Natural killer cell treated with Interleukin-12 subunit alpha and Interleukin-12 subunit beta and Interleukin-15 and Interleukin-18, amount 100 ng/mL, for 72 hours (primary cell): Measurements from ENCODE around the gene MEF2C. TPM values are rescaled to one million over a fixed set of nuclear protein-coding genes. Genes with fewer than 3 reads are reported as not detected.
A peak's percentile ranks its signal among the peaks of the same experiment; 100 is the strongest.

Experiments
- ATAC-seq, 2 donors: fragments of 150-1000 bp; cut with Tn5 transposase in 1 of 2; sonication (Bioruptor Pico), chemical (Tn5 transposase) in 1 of 2; 2 replicates each; pipeline ENCODE4 v1.10.0; 2021
- DNase-seq: peaks from one replicate; pipeline ENCODE4 v3.0.0; 2022; ENCODE audit warnings: low spot score
- H3K27ac Mint-ChIP-seq, 2 donors: 1 replicate in 1 of 2; 2 replicates in 1 of 2; pipeline ENCODE4 v1.8.0; 2022; ENCODE audit warnings: mixed read lengths in 2 of 2, mild to moderate bottlenecking in 1 of 2, moderate library complexity in 1 of 2
- H3K27me3 Mint-ChIP-seq, 2 donors: 1 replicate in 1 of 2; 2 replicates in 1 of 2; pipeline ENCODE4 v1.8.0; 2022; ENCODE audit warnings: mixed read lengths in 2 of 2
- H3K36me3 Mint-ChIP-seq: one replicate; pipeline ENCODE4 v1.8.0; 2022; ENCODE audit warnings: mixed read lengths
- H3K4me1 Mint-ChIP-seq, 2 donors: 1 replicate in 1 of 2; 2 replicates in 1 of 2; pipeline ENCODE4 v1.8.0; 2022; ENCODE audit warnings: low read depth in 2 of 2, mixed read lengths in 2 of 2, mild to moderate bottlenecking in 1 of 2
- H3K4me3 Mint-ChIP-seq: one replicate; pipeline ENCODE4 v1.8.0; 2022; ENCODE audit warnings: mixed read lengths
- H3K9me3 Mint-ChIP-seq: 2 replicates; pipeline ENCODE4 v1.8.0; 2022; ENCODE audit warnings: mixed read lengths
- total RNA-seq, 2 donors: library from RNA; stranded (reverse); gene quantifications; one replicate each; pipeline ENCODE4 v1.2.3, GENCODE V29; 2022

Gene MEF2C
- total RNA-seq, 2 donors from 2014 or later = 3.3 to 3.5 TPM

GRCh38 chr5:88729084-88729828, 153.7 kb downstream of the MEF2C start:
- Mint-ChIP-seq H3K9me3 (no peaks in the 10 kb centered on the region), H3K36me3 (no peaks in the 10 kb centered on the region), H3K27ac (no peak overlapping the region), H3K4me1 (peaks cover 10 to 11% of the 10 kb centered on the region in 2 donors), H3K4me3 (no peak overlapping the region), H3K27me3 (no peaks in the 10 kb centered on the region)
- ATAC-seq (peak; percentile 61 to 74), DNase-seq (peak; percentile 67)

GRCh38 chr5:88727705-88728313, 155.2 kb downstream of the MEF2C start:
- Mint-ChIP-seq H3K4me3 (no peak overlapping the region), H3K27ac (no peak overlapping the region), H3K36me3 (no peaks in the 10 kb centered on the region), H3K27me3 (no peaks in the 10 kb centered on the region), H3K4me1 (peaks cover under 1 to 1% of the 10 kb centered on the region in 2 donors), H3K9me3 (no peaks in the 10 kb centered on the region)
- ATAC-seq (no peak), DNase-seq (no peak)

- DNase-seq = no peak
- Mint-ChIP-seq H3K27me3 (peaks cover 0 to 4% of the 10 kb centered on the region in 2 donors), H3K4me3 (no peak overlapping the region), H3K9me3 (no peaks in the 10 kb centered on the region), H3K4me1 (no peaks in the 10 kb centered on the region), H3K27ac (no peak overlapping the region), H3K36me3 (no peaks in the 10 kb centered on the region)
- no peak for ATAC-seq
These were observed 157.5 kb downstream of the MEF2C start for GRCh38 chr5:88725454-88725853.

- Mint-ChIP-seq H3K4me3 (no peak overlapping the region), H3K27me3 (peaks cover 0 to 4% of the 10 kb centered on the region in 2 donors), H3K9me3 (no peaks in the 10 kb centered on the region), H3K4me1 (no peaks in the 10 kb centered on the region), H3K36me3 (no peaks in the 10 kb centered on the region), H3K27ac (no peak overlapping the region)
- DNase-seq (no peak), ATAC-seq (no peak)
These were observed 158.8 kb downstream of the MEF2C start for GRCh38 chr5:88724201-88724600.

DNA sequence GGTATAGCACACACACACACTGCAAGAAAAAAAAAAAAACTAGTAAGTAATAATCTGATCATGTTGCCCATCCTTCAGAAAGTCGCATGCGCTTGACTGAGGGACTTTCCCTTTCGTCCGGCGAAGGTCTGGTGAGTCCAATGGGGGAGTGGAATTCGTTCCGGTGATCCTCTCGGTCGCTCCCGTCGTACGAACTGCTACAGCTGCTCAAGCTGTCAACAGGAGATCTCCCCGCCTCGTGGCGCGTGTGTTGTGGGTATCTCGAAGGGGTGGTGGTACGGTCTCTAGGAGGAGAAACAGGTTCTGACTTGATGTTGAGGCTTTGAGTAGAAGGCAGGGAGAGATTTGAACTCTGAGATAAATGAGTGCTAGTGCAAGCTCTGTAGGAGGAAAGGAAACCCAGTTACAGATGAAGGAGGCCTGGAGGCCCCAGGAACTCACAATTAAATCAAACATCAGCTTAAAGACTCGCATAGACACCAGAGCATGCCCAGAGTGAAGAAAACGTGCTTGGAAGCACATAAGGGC, 160.4 kb downstream of the MEF2C start:
- H3K36me3 Mint-ChIP-seq = no peaks in the 10 kb centered on the region

DNA sequence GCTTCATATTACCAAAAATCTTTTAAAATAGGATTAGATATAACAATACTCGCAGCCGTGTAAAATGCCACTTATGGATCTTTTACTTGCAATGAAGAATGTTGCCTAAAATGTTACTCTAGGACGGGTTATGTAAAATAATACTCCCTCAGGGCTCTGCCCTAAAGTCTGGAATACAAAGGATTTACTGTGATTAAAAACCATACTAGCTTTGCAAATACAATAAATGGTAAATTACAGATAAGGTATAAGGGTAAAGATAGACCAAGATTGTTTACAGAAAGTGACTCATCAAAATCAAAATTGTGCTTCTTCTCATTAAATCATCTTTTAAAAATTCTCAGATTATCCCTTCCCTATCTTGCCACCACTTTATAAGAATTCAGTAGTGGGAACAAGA, 163.6 kb downstream of the MEF2C start:
- no peaks in the 10 kb centered on the region for H3K4me1 Mint-ChIP-seq
- no peaks in the 10 kb centered on the region for H3K9me3 Mint-ChIP-seq
- H3K27me3 Mint-ChIP-seq = peaks cover 5 to 13% of the 10 kb centered on the region in 2 donors
- H3K27ac Mint-ChIP-seq = no peak overlapping the region
- H3K36me3 Mint-ChIP-seq = no peaks in the 10 kb centered on the region
- no peak overlapping the region for H3K4me3 Mint-ChIP-seq
- DNase-seq = no peak
- ATAC-seq = no peak

More for the DNA sequence above, 160.4 kb downstream of the MEF2C start:
- DNase-seq (no peak), ATAC-seq (no peak)
- Mint-ChIP-seq H3K27ac (no peak overlapping the region), H3K4me1 (no peaks in the 10 kb centered on the region), H3K9me3 (no peaks in the 10 kb centered on the region), H3K27me3 (peaks cover 0 to 13% of the 10 kb centered on the region in 2 donors), H3K4me3 (no peak overlapping the region)

DNA sequence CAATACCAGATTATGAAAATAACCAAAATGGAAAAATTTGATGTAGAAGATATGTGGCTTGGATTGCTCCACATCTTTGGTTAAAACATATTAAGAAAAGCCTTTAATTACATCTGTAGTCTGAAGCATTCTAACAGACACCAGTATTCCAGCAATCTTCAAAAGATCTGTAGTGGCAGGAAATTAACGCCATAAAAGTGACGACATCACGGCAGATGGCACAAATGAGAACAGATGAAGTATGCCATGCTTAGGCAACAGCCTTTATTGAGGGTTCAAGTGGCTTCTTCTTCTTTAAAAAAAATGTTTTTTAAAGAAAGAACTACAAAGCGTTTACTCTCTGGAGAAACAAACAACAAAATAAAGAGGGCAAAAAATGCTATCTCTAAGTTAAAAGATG, 164.2 kb downstream of the MEF2C start:
- Mint-ChIP-seq H3K27me3 (peaks cover 5 to 13% of the 10 kb centered on the region in 2 donors), H3K9me3 (no peaks in the 10 kb centered on the region), H3K4me3 (no peak overlapping the region), H3K36me3 (no peaks in the 10 kb centered on the region), H3K27ac (no peak overlapping the region), H3K4me1 (no peaks in the 10 kb centered on the region)
- DNase-seq (no peak), ATAC-seq (no peak)

DNA sequence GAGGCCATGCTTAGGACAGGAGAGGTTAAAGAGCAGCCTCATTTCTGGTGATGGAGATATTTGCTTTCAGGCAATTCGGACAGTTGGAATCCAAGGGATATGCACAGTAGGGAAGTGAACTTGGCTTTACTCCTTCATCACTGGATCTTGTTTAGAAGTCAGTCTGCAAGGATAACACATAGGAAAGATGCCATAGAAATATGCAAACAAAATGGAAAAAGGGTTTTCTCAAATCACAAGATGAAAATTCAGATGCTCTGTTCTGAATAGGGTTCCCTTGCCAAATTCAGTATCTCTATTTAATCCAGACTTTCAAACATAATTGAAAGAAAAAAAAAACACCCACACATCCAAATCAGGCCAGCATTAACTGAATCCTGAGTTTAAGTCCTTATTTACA, 166.9 kb downstream of the MEF2C start:
- Mint-ChIP-seq H3K4me1 (no peaks in the 10 kb centered on the region), H3K4me3 (no peak overlapping the region), H3K27ac (no peak overlapping the region), H3K36me3 (no peaks in the 10 kb centered on the region), H3K27me3 (peaks cover 5 to 8% of the 10 kb centered on the region in 2 donors), H3K9me3 (no peaks in the 10 kb centered on the region)
- DNase-seq (no peak), ATAC-seq (no peak)

GRCh38 chr5:88715503-88715902, 167.5 kb downstream of the MEF2C start:
- Mint-ChIP-seq H3K36me3 (no peaks in the 10 kb centered on the region), H3K9me3 (no peaks in the 10 kb centered on the region), H3K4me1 (no peaks in the 10 kb centered on the region), H3K4me3 (no peak overlapping the region), H3K27me3 (peaks cover 8% of the 10 kb centered on the region in 2 donors), H3K27ac (no peak overlapping the region)
- DNase-seq (no peak), ATAC-seq (no peak)

DNA sequence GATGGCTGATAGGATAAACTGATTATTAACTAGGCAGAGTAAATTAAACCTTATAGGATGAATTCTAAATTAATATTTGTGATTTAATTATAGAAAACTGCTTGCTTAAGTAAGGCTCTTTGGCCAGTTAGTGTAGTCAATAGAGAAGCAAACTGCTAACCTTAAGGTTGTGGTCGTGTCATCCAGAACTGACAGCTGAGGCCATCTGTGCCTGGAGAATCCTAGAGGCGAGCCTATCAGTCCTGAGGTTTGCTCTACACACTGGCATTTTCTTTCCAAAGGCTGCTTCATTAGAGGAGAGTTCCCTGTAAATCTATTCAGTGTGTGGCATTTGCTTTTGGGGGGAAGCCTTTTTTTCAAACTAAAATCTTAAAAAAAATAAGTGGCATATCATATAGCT, 169.2 kb downstream of the MEF2C start:
- DNase-seq (no peak), ATAC-seq (no peak)
- Mint-ChIP-seq H3K27ac (no peak overlapping the region), H3K4me1 (no peaks in the 10 kb centered on the region), H3K27me3 (peaks cover 8 to 10% of the 10 kb centered on the region in 2 donors), H3K4me3 (no peak overlapping the region), H3K36me3 (no peaks in the 10 kb centered on the region), H3K9me3 (no peaks in the 10 kb centered on the region)

DNA sequence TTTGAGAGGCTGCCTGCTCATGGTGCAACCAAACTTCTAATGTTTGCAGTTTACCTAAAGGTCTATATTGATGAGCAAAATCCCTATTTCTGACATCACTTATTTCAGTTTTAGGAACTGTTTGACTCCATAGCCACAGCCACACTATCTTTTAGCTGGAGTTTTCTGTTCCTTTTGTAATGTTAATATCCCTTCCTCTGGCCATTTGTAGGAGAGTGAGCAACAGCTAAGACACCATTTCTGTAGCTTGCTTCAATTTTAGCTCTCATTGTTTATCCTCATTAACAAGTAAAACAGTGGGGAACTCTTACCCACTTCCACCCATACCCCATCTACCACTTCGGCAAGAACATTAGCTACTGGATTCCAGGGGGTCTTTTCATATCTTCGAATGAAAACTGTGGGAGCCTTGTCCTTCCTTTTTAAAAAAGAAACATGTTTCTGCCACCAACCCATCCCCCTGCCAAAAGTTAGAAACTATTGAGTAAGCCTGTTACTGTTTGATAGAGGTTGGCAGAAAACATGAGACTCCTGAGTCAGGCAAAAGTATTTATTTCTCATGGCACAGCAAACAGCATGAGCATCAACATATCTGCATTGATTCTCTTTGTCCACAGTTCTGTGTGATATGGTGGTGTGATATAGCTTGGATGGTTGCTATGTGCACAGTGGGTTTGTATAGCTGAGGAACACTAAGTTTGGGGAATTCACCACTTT, 174.1 kb downstream of the MEF2C start:
- H3K27me3 Mint-ChIP-seq = peaks cover 0 to 11% of the 10 kb centered on the region in 2 donors
- ATAC-seq = no peak

GRCh38 chr5:88708021-88708420, 175.0 kb downstream of the MEF2C start:
- no peaks in the 10 kb centered on the region for H3K36me3 Mint-ChIP-seq
- ATAC-seq (no peak), DNase-seq (no peak)
- no peak overlapping the region for H3K27ac Mint-ChIP-seq
- no peaks in the 10 kb centered on the region for H3K9me3 Mint-ChIP-seq
- peaks cover 0 to 11% of the 10 kb centered on the region in 2 donors for H3K27me3 Mint-ChIP-seq
- no peak overlapping the region for H3K4me3 Mint-ChIP-seq
- no peaks in the 10 kb centered on the region for H3K4me1 Mint-ChIP-seq

More for the DNA sequence above, 174.1 kb downstream of the MEF2C start:
- H3K27ac Mint-ChIP-seq = no peak overlapping the region
- no peak overlapping the region for H3K4me3 Mint-ChIP-seq
- DNase-seq = no peak
- no peaks in the 10 kb centered on the region for H3K9me3 Mint-ChIP-seq
- no peaks in the 10 kb centered on the region for H3K4me1 Mint-ChIP-seq
- no peaks in the 10 kb centered on the region for H3K36me3 Mint-ChIP-seq

DNA sequence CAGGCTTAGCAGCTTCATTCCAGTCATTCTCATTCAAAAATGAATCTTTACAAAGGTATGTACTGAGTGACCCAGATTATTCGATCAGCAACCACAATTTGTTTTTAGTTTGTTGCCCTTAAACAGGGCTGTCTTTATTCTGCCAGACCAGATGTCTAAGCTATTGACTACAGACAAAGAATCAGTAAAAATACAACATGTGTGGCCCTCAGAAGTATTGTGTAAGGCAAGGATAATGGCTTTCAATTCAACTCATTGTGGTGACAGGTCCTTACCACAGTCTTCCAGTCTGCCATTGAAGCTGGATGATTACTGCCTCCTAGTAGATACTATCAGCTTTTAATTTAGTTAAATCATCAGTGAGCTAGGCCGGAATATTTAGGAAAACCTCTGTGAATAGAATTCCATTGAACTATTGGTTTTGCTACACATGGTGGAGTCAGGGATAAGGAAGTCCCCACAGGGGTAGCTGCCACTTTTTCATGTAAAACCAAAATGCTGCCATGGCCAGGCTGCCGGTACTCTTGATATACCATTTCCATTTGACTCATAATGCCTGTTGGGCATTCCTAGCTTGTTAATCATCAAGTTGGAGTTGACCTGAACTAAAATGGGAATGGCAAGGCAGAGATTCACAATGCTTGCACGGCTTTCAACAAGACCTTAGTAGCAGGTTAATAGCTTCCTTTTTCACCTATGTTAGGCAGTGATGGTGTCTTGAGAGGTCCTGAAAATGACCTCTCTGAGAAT, 175.6 kb downstream of the MEF2C start:
- no peaks in the 10 kb centered on the region for H3K36me3 Mint-ChIP-seq
- H3K27ac Mint-ChIP-seq = no peak overlapping the region
- DNase-seq = no peak
- no peak for ATAC-seq
- peaks cover 0 to 11% of the 10 kb centered on the region in 2 donors for H3K27me3 Mint-ChIP-seq
- no peak overlapping the region for H3K4me3 Mint-ChIP-seq
- no peaks in the 10 kb centered on the region for H3K9me3 Mint-ChIP-seq
- H3K4me1 Mint-ChIP-seq = no peaks in the 10 kb centered on the region
